K562 (cell line): Measurements from ENCODE around the gene CHRNA10. TPM values are rescaled to one million over a fixed set of nuclear protein-coding genes. Genes with fewer than 3 reads are reported as not detected.

Experiments
- ATAC-seq: fragments of 200-7000 bp; cut with Tn5 transposase; 3 replicates; pipeline ENCODE4 v1.9.1; 2020; ENCODE audit warnings: moderate library complexity
- BruUV-seq: library from RNA; stranded (reverse); fragments of 400-500 nt; replicated peaks from 2 replicates; lab custom pipeline; 2021; lab: Mats Ljungman, UMichigan
- CTCF ChIA-PET: fragments of 300-600 bp; formaldehyde crosslinking; extraction: SDS; loops from one replicate; lab custom pipeline; 2021; ENCODE audit warnings: low intra/inter-chr PET ratio; lab: Yijun Ruan, JAX
- POLR2A ChIA-PET: fragments of 300-600, 350-650 bp; sonication (Branson Sonifier 250); formaldehyde crosslinking; extraction: SDS; loops from one replicate; lab custom pipeline; 2021; ENCODE audit warnings: antibody characterized with exemption, inconsistent platforms; lab: Yijun Ruan, JAX
- DNase-seq, 4 experiments: peaks; one replicate each; pipeline versions ENCODE4 v3.0.0 to v3.0.0-alpha.2; 2011 to 2018; ENCODE audit warnings: low spot score in 3 of 4, mixed read lengths in 3 of 4; ENCODE audit errors: extremely low read depth in 1 of 4
- FAIRE-seq: peaks from 2 replicates; lab custom pipeline; 2011; peaks lifted over from hg19 to GRCh38; lab: Jason Lieb, UNC
- H2AFZ ChIP-seq: 2 replicates; pipeline ENCODE4 v1.6.0; 2011; ENCODE audit warnings: low read depth, low read length, control low read depth, inconsistent platforms
- H3K27ac ChIP-seq: fragments of 200-600 bp; 3 replicates; pipeline ENCODE4 v1.8.0; 2011; ENCODE audit warnings: low read depth, mild to moderate bottlenecking, control low read depth, inconsistent platforms, low read length, moderate library complexity, mixed read lengths; ENCODE audit errors: extremely low read depth
- H3K27me3 ChIP-seq, 2 experiments: fragments of 300-600 bp in 1 of 2; 2 replicates in 1 of 2; 3 replicates in 1 of 2; pipeline versions ENCODE4 v1.6.0 to v1.8.0; 2011; ENCODE audit warnings: inconsistent platforms in 2 of 2, low read length in 2 of 2, mild to moderate bottlenecking in 1 of 2, mixed read lengths in 1 of 2, moderate library complexity in 1 of 2; ENCODE audit not compliant: control insufficient read depth in 2 of 2, insufficient read depth in 2 of 2
- H3K36me3 ChIP-seq: fragments of 300-600 bp; 3 replicates; pipeline ENCODE4 v1.8.0; 2011; ENCODE audit warnings: mild to moderate bottlenecking, low read length, inconsistent platforms; ENCODE audit not compliant: control insufficient read depth, insufficient read depth
- H3K4me1 ChIP-seq, 2 experiments: fragments of 200-600 bp in 1 of 2; replicated peaks in 1 of 2; 2 replicates in 1 of 2; 3 replicates in 1 of 2; pipeline versions ENCODE4 v1.5.1 to v1.8.0; 2011; ENCODE audit warnings: inconsistent platforms in 2 of 2, low read length in 2 of 2, mild to moderate bottlenecking in 1 of 2, mixed read lengths in 1 of 2, moderate library complexity in 1 of 2; ENCODE audit not compliant: control insufficient read depth in 2 of 2, insufficient read depth in 2 of 2
- H3K4me2 ChIP-seq: 2 replicates; pipeline ENCODE4 v1.6.1; 2011; ENCODE audit warnings: low read length, control low read depth, inconsistent platforms, mixed read lengths; ENCODE audit not compliant: insufficient read depth
- H3K4me3 ChIP-seq: fragments of 200-600 bp; sonication (generic), shearing (Covaris generic); 2 replicates; pipeline ENCODE4 v1.5.1; 2016; ENCODE audit warnings: control low read depth, inconsistent platforms
- H3K79me2 ChIP-seq: fragments of 200-600 bp; 3 replicates; pipeline ENCODE4 v1.8.0; 2011; ENCODE audit warnings: low read length, inconsistent platforms; ENCODE audit not compliant: control insufficient read depth, insufficient read depth
- H3K9ac ChIP-seq, 2 experiments: 2 replicates each; pipeline versions ENCODE4 v1.6.0 to v1.6.1; 2011; ENCODE audit warnings: low read depth in 2 of 2, low read length in 2 of 2, control low read depth in 1 of 2, inconsistent platforms in 1 of 2, mild to moderate bottlenecking in 1 of 2, mixed read lengths in 1 of 2; ENCODE audit not compliant: insufficient read depth in 1 of 2
- H3K9me1 ChIP-seq: one replicate; pipeline ENCODE4 v1.6.0; 2011; ENCODE audit warnings: inconsistent platforms, mild to moderate bottlenecking, low read length, moderate library complexity; ENCODE audit not compliant: control insufficient read depth, insufficient read depth
- H3K9me3 ChIP-seq: replicated peaks from 2 replicates; pipeline ENCODE4 v1.5.1; 2011; ENCODE audit warnings: low read depth, low read length, inconsistent platforms; ENCODE audit not compliant: control insufficient read depth, insufficient read depth
- H4K20me1 ChIP-seq: replicated peaks from 2 replicates; pipeline ENCODE4 v1.6.1; 2011; ENCODE audit warnings: low read length, inconsistent platforms, mixed read lengths; ENCODE audit not compliant: control insufficient read depth, insufficient read depth
- FOSL1 ChIP-seq: fragments of 200-800 bp; sonication (Bioruptor generic); conservative IDR thresholded peaks from 2 replicates; pipeline ENCODE4 v1.6.1; 2016; ENCODE audit warnings: missing genetic modification characterization, missing compliant biosample characterization
- KLF6 ChIP-seq: fragments of 250-450 bp; sonication (Bioruptor Pico); IDR thresholded peaks from 2 replicates; pipeline ENCODE4 v1.4.0; 2020; ENCODE audit warnings: mild to moderate bottlenecking, moderate library complexity, borderline replicate concordance
- MAZ ChIP-seq, 2 experiments: fragments of 450-650 bp in 1 of 2; sonication (generic) in 1 of 2; formaldehyde crosslinking; IDR thresholded peaks in 1 of 2; conservative IDR thresholded peaks in 1 of 2; 2 replicates each; pipeline versions ENCODE4 v1.4.0 to v1.5.0; 2020; ENCODE audit warnings: mild to moderate bottlenecking in 1 of 2, missing genetic modification reagents in 1 of 2
- WGBS: fragments of 100-300 bp; shearing (Covaris generic); methylation state at CpG from one replicate; pipeline ENCODE4 v1.1.6; 2016; ENCODE audit warnings: low coverage, mixed read lengths; ENCODE audit not compliant: insufficient coverage; ENCODE audit errors: missing lambda C conversion rate; 5-methylcytosine and 5-hydroxymethylcytosine counted together
- in situ Hi-C: fragments of 300-500 bp; cut with MboI; formaldehyde crosslinking; loops from 4 replicates; pipeline ENCODE4 v1.15.0; 2018; ENCODE audit warnings: inconsistent platforms, mixed read lengths
- intact Hi-C: fragments of 100-400 bp; cut with micrococcal nuclease; formaldehyde crosslinking; loops from 2 replicates; pipeline ENCODE4 v1.14.2; 2022
- polyA plus RNA-seq, 8 experiments: library from polyadenylated mRNA; depleted of rRNA in 4 of 8; stranded (reverse) in 5 of 8; unstranded in 3 of 8; fragments of >200 nt; fragmentation: Nextera tagmentation in 2 of 8; fragmentation: Illumina TruSeq in 1 of 8; extraction: Ambion mirVana in 2 of 8; extraction: Trizol in 1 of 8; gene quantifications; 2 replicates each; pipeline versions ENCODE4 v1.2.1 to v1.2.3, GENCODE V29; 2011 to 2014; ENCODE audit warnings: inconsistent platforms in 1 of 8, missing spikeins in 1 of 8
- total RNA-seq, 7 experiments: library from RNA; depleted of rRNA in 6 of 7; stranded (reverse); fragments of >200 nt in 6 of 7; fragmentation: Illumina TruSeq in 2 of 7; extraction: Trizol in 2 of 7; gene quantifications; 2 replicates each; pipeline versions ENCODE4 v1.2.1 to v1.2.3, GENCODE V29; 2011 to 2021; ENCODE audit warnings: low replicate concordance in 1 of 7
- TF ChIP-seq, protein P1 (sequence below): fragments of 250-450 bp; sonication (Bioruptor Pico); IDR thresholded peaks from 2 replicates; pipeline ENCODE4 v1.5.0; 2022; ENCODE audit warnings: mild to moderate bottlenecking

CHRNA10 gene
- total and polyA plus RNA-seq, 9 of the 15 experiments (the other 6 are each of a cell fraction or from before 2014, with no cell fraction given) = 0.35 to 1.9 (median 0.81) TPM

GRCh38 chr11:3631331-3631730 lies 39.9 kb downstream of the CHRNA10 start (continued):
- TF ChIP-seq, protein P1, sequence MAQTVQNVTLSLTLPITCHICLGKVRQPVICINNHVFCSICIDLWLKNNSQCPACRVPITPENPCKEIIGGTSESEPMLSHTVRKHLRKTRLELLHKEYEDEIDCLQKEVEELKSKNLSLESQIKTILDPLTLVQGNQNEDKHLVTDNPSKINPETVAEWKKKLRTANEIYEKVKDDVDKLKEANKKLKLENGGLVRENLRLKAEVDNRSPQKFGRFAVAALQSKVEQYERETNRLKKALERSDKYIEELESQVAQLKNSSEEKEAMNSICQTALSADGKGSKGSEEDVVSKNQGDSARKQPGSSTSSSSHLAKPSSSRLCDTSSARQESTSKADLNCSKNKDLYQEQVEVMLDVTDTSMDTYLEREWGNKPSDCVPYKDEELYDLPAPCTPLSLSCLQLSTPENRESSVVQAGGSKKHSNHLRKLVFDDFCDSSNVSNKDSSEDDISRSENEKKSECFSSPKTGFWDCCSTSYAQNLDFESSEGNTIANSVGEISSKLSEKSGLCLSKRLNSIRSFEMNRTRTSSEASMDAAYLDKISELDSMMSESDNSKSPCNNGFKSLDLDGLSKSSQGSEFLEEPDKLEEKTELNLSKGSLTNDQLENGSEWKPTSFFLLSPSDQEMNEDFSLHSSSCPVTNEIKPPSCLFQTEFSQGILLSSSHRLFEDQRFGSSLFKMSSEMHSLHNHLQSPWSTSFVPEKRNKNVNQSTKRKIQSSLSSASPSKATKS = no peak

GRCh38 chr11:3627291-3627690 lies 43.9 kb downstream of the CHRNA10 start:
- Histone ChIP-seq H3K27me3 (peaks cover 2 to 5% of the 10 kb centered on the region in 2 experiments; a peak in 2 of 5 replicates), H3K4me1 (peaks cover 0 to 5% of the 10 kb centered on the region in 2 experiments; a peak in 2 of 5 replicates), H3K36me3 (no peaks in the 10 kb centered on the region), H3K9me3 (no peaks in the 10 kb centered on the region), H3K79me2 (no peaks in the 10 kb centered on the region), H2AFZ (no peak overlapping the region), H3K9ac (no peak overlapping the region), H3K4me3 (no peak overlapping the region), H4K20me1 (no peaks in the 10 kb centered on the region), H3K4me2 (no peak overlapping the region), H3K9me1 (no peaks in the 10 kb centered on the region), H3K27ac (no peak overlapping the region)
- CTCF ChIA-PET = no interaction called here
- DNase-seq = no peak
- intact Hi-C loops (no loop called here), in situ Hi-C loops (no loop called here)
- ATAC-seq = no peak
- FAIRE-seq = no peak
- BruUV-seq = no TSS peak
- TF ChIP-seq FOSL1 (tag) = peak; percentile 62
- no peak for TF ChIP-seq KLF6 (CRISPR knock-in tag)
- TF ChIP-seq MAZ (CRISPR knock-in tag; conservative IDR thresholded peaks at IDR 0.05 in 1 of 2, IDR thresholded peaks at IDR 0.05 in 1 of 2) = 0 out of 4 replicates have a peak, but pooled peaks of 1 of the 2 experiments have one; percentile 27
- POLR2A ChIA-PET = interaction anchor here (0.9 to 1.0 kb wide), 2 partner anchors 9 to 21 kb away, joined by 3 read pairs; no protein-coding TSS in a partner anchor
- 30% methylated on average over 1 of the region's 1 CpG for WGBS
